NT2/D1 (cell line): Measurements from ENCODE around the gene COQ10A.

ENCODE experiments used
- YY1 ChIP-seq: IDR thresholded peaks from 2 replicates; pipeline ENCODE4 v1.6.1; 2011; ENCODE audit not compliant: insufficient read length, insufficient read depth
- ZNF274 ChIP-seq: IDR thresholded peaks from 2 replicates; pipeline ENCODE4 v1.6.1; 2011; ENCODE audit warnings: mild to moderate bottlenecking, low read depth, low read length

GRCh38 chr12:56297400-56297799 is 30.7 kb downstream of the COQ10A start:
- no peak for TF ChIP-seq YY1
- TF ChIP-seq ZNF274 = no peak
